Measurements from ENCODE around the gene MBTD1. TPM values are rescaled to one million over a fixed set of nuclear protein-coding genes. Genes with fewer than 3 reads are reported as not detected.

MBTD1 gene
- total and polyA plus RNA-seq, 9 donors: 10.4 to 28.4 (median 16.4) TPM

DNA sequence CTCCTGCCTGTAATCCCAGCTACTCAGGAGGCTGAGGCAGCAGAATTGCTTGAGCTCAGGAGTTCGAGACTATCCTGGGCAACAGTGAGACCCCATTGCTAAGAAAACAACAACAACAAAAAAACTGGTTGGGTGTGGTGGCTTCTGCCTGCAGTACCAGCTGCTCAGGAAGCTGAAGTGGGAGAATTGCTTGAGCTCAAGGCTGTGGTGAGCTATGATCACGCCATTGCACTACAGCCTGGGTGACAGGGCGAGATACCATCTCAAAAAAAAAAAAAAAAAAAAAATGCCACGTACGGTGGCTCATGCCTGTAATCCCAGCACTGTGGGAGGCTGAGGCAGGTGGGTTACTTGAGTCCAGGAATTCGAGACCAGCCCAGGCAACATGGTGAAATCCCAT, 59.6 kb downstream of the MBTD1 start:
- no peaks in the 10 kb centered on the region for H3K4me1 ChIP-seq (ENCODE audit: insufficient read depth)
- no peaks in the 10 kb centered on the region for H3K9me3 ChIP-seq
- H3K27me3 ChIP-seq: no peaks in the 10 kb centered on the region
- no peak for DNase-seq
- H3K4me3 ChIP-seq: no peak overlapping the region
- no peak overlapping the region for H3K27ac ChIP-seq
- 92 to 94% (median 93%) methylated on average over 6 of the region's 6 CpGs for WGBS, 3 donors
- no peaks in the 10 kb centered on the region for H3K36me3 ChIP-seq
- intact Hi-C loops (cut with DNase I): no loop called here
- TF ChIP-seq CTCF (IDR thresholded peaks at IDR 0.05): no peak
- TF ChIP-seq EP300 (IDR thresholded peaks at IDR 0.05): no peak
- no peak for TF ChIP-seq POLR2A (IDR thresholded peaks at IDR 0.05)

- Histone ChIP-seq H3K36me3 (no peaks in the 10 kb centered on the region), H3K9me3 (no peaks in the 10 kb centered on the region), H3K27ac (no peak overlapping the region), H3K27me3 (no peaks in the 10 kb centered on the region), H3K4me3 (no peak overlapping the region), H3K4me1 (ENCODE audit: insufficient read depth) (no peaks in the 10 kb centered on the region)
- no peak for DNase-seq
- TF ChIP-seq CTCF (IDR thresholded peaks at IDR 0.05): no peak
- no peak for TF ChIP-seq EP300 (IDR thresholded peaks at IDR 0.05)
- TF ChIP-seq POLR2A (IDR thresholded peaks at IDR 0.05): no peak
- WGBS, 3 donors: 73 to 97% (median 96%) methylated on average over 4 of the region's 4 CpGs
- intact Hi-C loops (cut with DNase I): no loop called here
These were observed 62.1 kb downstream of the MBTD1 start for GRCh38 chr17:51197754-51198153.

DNA sequence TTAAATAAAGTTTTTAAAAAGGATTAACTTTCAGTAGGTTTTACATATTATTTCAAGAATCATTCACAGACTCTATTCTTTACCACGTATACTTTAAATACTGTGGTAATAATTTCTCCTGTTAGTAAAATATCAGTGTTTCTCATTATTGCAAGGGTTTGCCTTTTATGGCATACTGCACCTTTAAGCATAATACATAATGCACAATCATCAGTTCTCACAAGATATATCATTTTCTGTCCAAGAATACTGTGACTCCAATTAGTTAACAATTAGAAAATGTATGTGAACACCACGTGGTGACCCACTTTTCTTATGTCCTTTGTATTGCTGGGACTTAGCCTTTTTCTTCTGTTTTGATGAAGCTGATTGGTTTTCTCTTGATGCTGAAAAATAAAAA, 68.0 kb downstream of the MBTD1 start:
- Histone ChIP-seq H3K36me3 (no peaks in the 10 kb centered on the region), H3K4me1 (ENCODE audit: insufficient read depth) (peaks cover 5% of the 10 kb centered on the region), H3K27me3 (no peaks in the 10 kb centered on the region), H3K9me3 (no peaks in the 10 kb centered on the region), H3K27ac (no peak overlapping the region), H3K4me3 (no peak overlapping the region)
- WGBS, 3 donors: 76 to 87% (median 83%) methylated on average over 2 of the region's 2 CpGs
- TF ChIP-seq EP300 (IDR thresholded peaks at IDR 0.05) (no peak), CTCF (IDR thresholded peaks at IDR 0.05) (no peak), POLR2A (IDR thresholded peaks at IDR 0.05) (no peak)
- intact Hi-C loops (cut with DNase I): no loop called here
- DNase-seq: no peak

GRCh38 chr17:51189628-51190027, 70.2 kb downstream of the MBTD1 start:
- peaks cover 5% of the 10 kb centered on the region for H3K4me1 ChIP-seq (ENCODE audit: insufficient read depth)
- TF ChIP-seq EP300 (IDR thresholded peaks at IDR 0.05) (no peak), CTCF (IDR thresholded peaks at IDR 0.05) (no peak), POLR2A (IDR thresholded peaks at IDR 0.05) (no peak)
- H3K27ac ChIP-seq: no peak overlapping the region
- H3K36me3 ChIP-seq: no peaks in the 10 kb centered on the region
- no peaks in the 10 kb centered on the region for H3K9me3 ChIP-seq
- H3K27me3 ChIP-seq: no peaks in the 10 kb centered on the region
- no peak overlapping the region for H3K4me3 ChIP-seq
- DNase-seq: no peak
- intact Hi-C loops (cut with DNase I): loop anchor here in 1 of 4 donors (10.0 kb wide), 1 partner anchor 55 kb away; no protein-coding TSS in a partner anchor
- 28 to 41% (median 38%) methylated on average over 1 of the region's 1 CpG for WGBS, 3 donors
